DND-41 (cell line): ENCODE results near the gene TGFB3.

Source experiments
- ATAC-seq: fragments of 200-7000 bp; cut with Tn5 transposase; 3 replicates; pipeline ENCODE4 v1.9.1; 2021; ENCODE audit warnings: low read depth; ENCODE audit not compliant: insufficient read depth
- DNase-seq: peaks from one replicate; pipeline ENCODE4 v3.0.0-alpha.2; 2020
- H2AFZ ChIP-seq: 2 replicates; pipeline ENCODE4 v1.6.0; 2012; ENCODE audit warnings: low read depth, low read length
- H3K27ac ChIP-seq: 2 replicates; pipeline ENCODE4 v1.5.1; 2012; ENCODE audit warnings: low read length, inconsistent platforms
- H3K27me3 ChIP-seq: fragments of 200-600 bp; sonication (generic); 2 replicates; pipeline ENCODE4 v1.6.0; 2012; ENCODE audit warnings: low read length, mild to moderate bottlenecking, inconsistent platforms; ENCODE audit not compliant: insufficient read depth, poor library complexity
- H3K36me3 ChIP-seq: 2 replicates; pipeline ENCODE4 v1.5.1; 2012; ENCODE audit warnings: low read length, inconsistent platforms; ENCODE audit not compliant: insufficient read depth
- H3K4me1 ChIP-seq: 2 replicates; pipeline ENCODE4 v1.5.1; 2012; ENCODE audit warnings: mild to moderate bottlenecking, low read length; ENCODE audit not compliant: insufficient read depth
- H3K4me2 ChIP-seq: 2 replicates; pipeline ENCODE4 v1.6.0; 2012; ENCODE audit warnings: mild to moderate bottlenecking, moderate library complexity, low read length, inconsistent platforms; ENCODE audit not compliant: insufficient read depth
- H3K4me3 ChIP-seq, 2 experiments: fragments of 200-600 bp in 1 of 2; shearing (Covaris generic) in 1 of 2; 2 replicates each; pipeline ENCODE4 v1.5.1; 2012 to 2016; ENCODE audit warnings: inconsistent platforms in 2 of 2, low read length in 2 of 2, mild to moderate bottlenecking in 2 of 2, low read depth in 1 of 2, moderate library complexity in 1 of 2
- H3K79me2 ChIP-seq: 2 replicates; pipeline ENCODE4 v1.6.0; 2012; ENCODE audit warnings: low read length, inconsistent platforms; ENCODE audit not compliant: insufficient read depth
- H3K9ac ChIP-seq: 2 replicates; pipeline ENCODE4 v1.6.0; 2012; ENCODE audit warnings: low read depth, mild to moderate bottlenecking, inconsistent platforms, low read length, moderate library complexity
- H3K9me3 ChIP-seq: 2 replicates; pipeline ENCODE4 v1.5.1; 2012; ENCODE audit warnings: low read length, moderate library complexity, mild to moderate bottlenecking, inconsistent platforms; ENCODE audit not compliant: insufficient read depth, severe bottlenecking
- H4K20me1 ChIP-seq: 2 replicates; pipeline ENCODE4 v1.6.0; 2012; ENCODE audit warnings: low read length; ENCODE audit not compliant: insufficient read depth
- CTCF ChIP-seq: IDR thresholded peaks from 2 replicates; pipeline ENCODE4 v1.5.1; 2012; ENCODE audit warnings: borderline replicate concordance, low read length, moderate library complexity, mild to moderate bottlenecking; ENCODE audit not compliant: poor library complexity, severe bottlenecking; ENCODE audit errors: extremely low read depth
- EZH2 ChIP-seq: IDR thresholded peaks from 3 replicates; pipeline ENCODE4 v1.6.1; 2012; ENCODE audit warnings: borderline replicate concordance, low read depth, mild to moderate bottlenecking, moderate library complexity, low read length, inconsistent platforms; ENCODE audit not compliant: severe bottlenecking

The TGFB3 gene

GRCh38 chr14:75911883-75912282 lies 69.9 kb downstream of the TGFB3 start:
- TF ChIP-seq EZH2 (no peak), CTCF (no peak)
- H2AFZ ChIP-seq = no peak overlapping the region
- DNase-seq = no peak
- no peak overlapping the region for H3K4me2 ChIP-seq
- no peaks in the 10 kb centered on the region for H3K9me3 ChIP-seq
- no peak overlapping the region for H3K9ac ChIP-seq
- H3K27ac ChIP-seq = no peak overlapping the region
- no peaks in the 10 kb centered on the region for H4K20me1 ChIP-seq
- ATAC-seq = no peak
- no peaks in the 10 kb centered on the region for H3K79me2 ChIP-seq
- H3K4me3 ChIP-seq = no peak overlapping the region
- H3K36me3 ChIP-seq = peaks cover 14% of the 10 kb centered on the region
- no peaks in the 10 kb centered on the region for H3K4me1 ChIP-seq
- no peaks in the 10 kb centered on the region for H3K27me3 ChIP-seq

- H4K20me1 ChIP-seq = no peaks in the 10 kb centered on the region
- no peak overlapping the region for H3K27ac ChIP-seq
- H3K36me3 ChIP-seq = peaks cover 12% of the 10 kb centered on the region
- ATAC-seq = no peak
- no peaks in the 10 kb centered on the region for H3K9me3 ChIP-seq
- no peaks in the 10 kb centered on the region for H3K79me2 ChIP-seq
- TF ChIP-seq EZH2 = no peak
- TF ChIP-seq CTCF = no peak
- no peak for DNase-seq
- H3K27me3 ChIP-seq = no peaks in the 10 kb centered on the region
- H3K4me3 ChIP-seq = no peak overlapping the region
- H3K4me2 ChIP-seq = no peak overlapping the region
- no peak overlapping the region for H3K9ac ChIP-seq
- H3K4me1 ChIP-seq = no peaks in the 10 kb centered on the region
- no peak overlapping the region for H2AFZ ChIP-seq
These were observed 71.7 kb downstream of the TGFB3 start for GRCh38 chr14:75910048-75910447.

GRCh38 chr14:75909630-75910029 lies 72.2 kb downstream of the TGFB3 start:
- H4K20me1 ChIP-seq = no peaks in the 10 kb centered on the region
- H3K9ac ChIP-seq = no peak overlapping the region
- H3K4me3 ChIP-seq = no peak overlapping the region
- ATAC-seq (no peak), DNase-seq (no peak)
- no peaks in the 10 kb centered on the region for H3K4me1 ChIP-seq
- H3K27ac ChIP-seq = no peak overlapping the region
- no peak overlapping the region for H2AFZ ChIP-seq
- no peaks in the 10 kb centered on the region for H3K27me3 ChIP-seq
- TF ChIP-seq EZH2 (no peak), CTCF (no peak)
- peaks cover 12% of the 10 kb centered on the region for H3K36me3 ChIP-seq
- no peak overlapping the region for H3K4me2 ChIP-seq
- H3K9me3 ChIP-seq = no peaks in the 10 kb centered on the region
- no peaks in the 10 kb centered on the region for H3K79me2 ChIP-seq
